H9 (cell line): ENCODE measurements around the gene HSP90AA1. TPM values are rescaled to one million over a fixed set of nuclear protein-coding genes. Genes with fewer than 3 reads are reported as not detected.

Experiments
- DNase-seq: peaks from one replicate; pipeline ENCODE4 v3.0.0-alpha.2; 2017
- H2AFZ ChIP-seq: one replicate; pipeline ENCODE4 v1.6.1; 2013; ENCODE audit warnings: mild to moderate bottlenecking, low read length, control low read depth, moderate library complexity
- H2AK5ac ChIP-seq: 2 replicates; pipeline ENCODE4 v1.6.1; 2013; ENCODE audit warnings: low read length, control low read depth, mixed read lengths; ENCODE audit not compliant: insufficient read length
- H2BK120ac ChIP-seq: one replicate; pipeline ENCODE4 v1.6.1; 2013; ENCODE audit warnings: low read depth, mild to moderate bottlenecking, low read length, control low read depth, inconsistent platforms; ENCODE audit not compliant: poor library complexity, severe bottlenecking
- H2BK12ac ChIP-seq: 2 replicates; pipeline ENCODE4 v1.6.1; 2013; ENCODE audit warnings: low read length, control low read depth, mixed read lengths, low read depth; ENCODE audit not compliant: insufficient read length
- H2BK15ac ChIP-seq: 2 replicates; pipeline ENCODE4 v1.6.1; 2013; ENCODE audit warnings: low read depth, low read length, control low read depth
- H2BK20ac ChIP-seq: one replicate; pipeline ENCODE4 v1.6.1; 2013; ENCODE audit warnings: low read depth, mild to moderate bottlenecking, low read length, control low read depth, inconsistent platforms; ENCODE audit not compliant: poor library complexity, severe bottlenecking
- H2BK5ac ChIP-seq: 2 replicates; pipeline ENCODE4 v1.6.1; 2013; ENCODE audit warnings: low read length, control low read depth, mixed read lengths; ENCODE audit not compliant: insufficient read length
- H3K14ac ChIP-seq: 2 replicates; pipeline ENCODE4 v1.6.1; 2013; ENCODE audit warnings: low read length, control low read depth; ENCODE audit not compliant: insufficient read depth
- H3K18ac ChIP-seq: 2 replicates; pipeline ENCODE4 v1.6.1; 2013; ENCODE audit warnings: low read depth, mild to moderate bottlenecking, mixed read lengths, low read length, control low read depth; ENCODE audit not compliant: insufficient read length
- H3K23ac ChIP-seq: 2 replicates; pipeline ENCODE4 v1.6.1; 2013; ENCODE audit warnings: low read length, control low read depth, mixed read lengths, low read depth; ENCODE audit not compliant: insufficient read length
- H3K23me2 ChIP-seq: 2 replicates; pipeline ENCODE4 v1.6.1; 2013; ENCODE audit warnings: low read depth, mild to moderate bottlenecking, mixed read lengths, low read length, control low read depth; ENCODE audit not compliant: insufficient read length, poor library complexity, severe bottlenecking
- H3K27ac ChIP-seq: 2 replicates; pipeline ENCODE4 v1.5.1; 2013; ENCODE audit warnings: low read length, control low read depth, mixed read lengths, low read depth; ENCODE audit not compliant: insufficient read length
- H3K27me3 ChIP-seq: 2 replicates; pipeline ENCODE4 v1.6.1; 2013; ENCODE audit warnings: low read length, control low read depth, inconsistent platforms; ENCODE audit not compliant: insufficient read depth
- H3K4ac ChIP-seq: 2 replicates; pipeline ENCODE4 v1.6.1; 2013; ENCODE audit warnings: low read depth, mild to moderate bottlenecking, control low read depth, inconsistent platforms, low read length, moderate library complexity
- H3K4me1 ChIP-seq: 2 replicates; pipeline ENCODE4 v1.6.1; 2013; ENCODE audit warnings: low read length, control low read depth, inconsistent platforms; ENCODE audit not compliant: insufficient read depth
- H3K4me2 ChIP-seq: 2 replicates; pipeline ENCODE4 v1.6.1; 2013; ENCODE audit warnings: low read length, control low read depth, mixed read lengths; ENCODE audit not compliant: insufficient read length, insufficient read depth
- H3K56ac ChIP-seq: 2 replicates; pipeline ENCODE4 v1.6.1; 2013; ENCODE audit warnings: low read depth, mild to moderate bottlenecking, mixed read lengths, low read length, control low read depth; ENCODE audit not compliant: insufficient read length
- H3K79me1 ChIP-seq: 2 replicates; pipeline ENCODE4 v1.6.1; 2013; ENCODE audit warnings: low read depth, mild to moderate bottlenecking, moderate library complexity, low read length, control low read depth, inconsistent platforms; ENCODE audit not compliant: insufficient read depth, poor library complexity, severe bottlenecking
- H3K79me2 ChIP-seq: 2 replicates; pipeline ENCODE4 v1.6.1; 2013; ENCODE audit warnings: low read length, control low read depth, inconsistent platforms; ENCODE audit not compliant: insufficient read depth
- H3K9ac ChIP-seq: 2 replicates; pipeline ENCODE4 v1.6.1; 2013; ENCODE audit warnings: low read length, control low read depth, mixed read lengths; ENCODE audit not compliant: insufficient read length; ENCODE audit errors: extremely low read depth
- H3K9me3 ChIP-seq: one replicate; pipeline ENCODE4 v1.6.1; 2013; ENCODE audit warnings: low read depth, low read length, inconsistent platforms; ENCODE audit not compliant: control insufficient read depth
- H3T11ph ChIP-seq: one replicate; pipeline ENCODE4 v1.6.1; 2013; ENCODE audit warnings: mild to moderate bottlenecking, low read length, control low read depth, inconsistent platforms
- H4K20me1 ChIP-seq: one replicate; pipeline ENCODE4 v1.6.1; 2013; ENCODE audit not compliant: control insufficient read depth, insufficient read length, insufficient read depth
- H4K5ac ChIP-seq: 2 replicates; pipeline ENCODE4 v1.6.1; 2013; ENCODE audit warnings: low read depth, mild to moderate bottlenecking, mixed read lengths, low read length, control low read depth; ENCODE audit not compliant: insufficient read length
- H4K8ac ChIP-seq: replicated peaks from 2 replicates; pipeline ENCODE4 v1.6.1; 2013; ENCODE audit warnings: low read length, control low read depth, mixed read lengths, low read depth; ENCODE audit not compliant: insufficient read length
- H4K91ac ChIP-seq: 2 replicates; pipeline ENCODE4 v1.6.1; 2013; ENCODE audit warnings: low read depth, mild to moderate bottlenecking, moderate library complexity, mixed read lengths, low read length, control low read depth; ENCODE audit not compliant: insufficient read length
- H3K27ac Mint-ChIP-seq, 3 experiments: 2 replicates in 2 of 3; 3 replicates in 1 of 3; pipeline ENCODE4 v1.8.0; 2020 to 2021; ENCODE audit warnings: mixed read lengths in 3 of 3, mild to moderate bottlenecking in 1 of 3, moderate library complexity in 1 of 3
- H3K27me3 Mint-ChIP-seq: 2 replicates; pipeline ENCODE4 v1.8.0; 2021; ENCODE audit warnings: low read depth, mild to moderate bottlenecking, moderate library complexity, mixed read lengths
- H3K36me3 Mint-ChIP-seq, 3 experiments: 2 replicates in 2 of 3; 3 replicates in 1 of 3; pipeline ENCODE4 v1.8.0; 2020 to 2021; ENCODE audit warnings: low read depth in 3 of 3, mixed read lengths in 3 of 3; ENCODE audit not compliant: insufficient read depth in 1 of 3
- H3K4me1 Mint-ChIP-seq, 2 experiments: 2 replicates each; pipeline ENCODE4 v1.8.0; 2020; ENCODE audit warnings: mixed read lengths in 2 of 2
- H3K4me3 Mint-ChIP-seq, 2 experiments: 2 replicates in 1 of 2; 3 replicates in 1 of 2; pipeline ENCODE4 v1.8.0; 2020 to 2021; ENCODE audit warnings: mild to moderate bottlenecking in 2 of 2, mixed read lengths in 2 of 2, moderate library complexity in 1 of 2
- H3K9me3 Mint-ChIP-seq, 2 experiments: 2 replicates in 1 of 2; 3 replicates in 1 of 2; pipeline ENCODE4 v1.8.0; 2020; ENCODE audit warnings: mild to moderate bottlenecking in 2 of 2, mixed read lengths in 2 of 2, moderate library complexity in 1 of 2
- CTCF ChIP-seq: fragments of 200-600 bp; sonication (generic); conservative IDR thresholded peaks from 3 replicates; pipeline ENCODE4 v1.8.0; 2021; ENCODE audit warnings: antibody characterized with exemption, mild to moderate bottlenecking
- WGBS: extraction: QIAGEN DNeasy Blood & Tissue Kit; methylation state at CpG from one replicate; pipeline ENCODE4 v1.1.7; 2013; ENCODE audit warnings: missing lambda C conversion rate, low lambda C conversion rate, mixed read lengths; ENCODE audit not compliant: insufficient read length; ENCODE audit errors: extremely low coverage; 5-methylcytosine and 5-hydroxymethylcytosine counted together
- total RNA-seq: library from RNA; stranded (reverse); gene quantifications from 2 replicates; pipeline ENCODE4 v1.2.1, GENCODE V29; 2021

HSP90AA1 gene
- total RNA-seq, 1 experiment from 2014 or later = 953 TPM

GRCh38 chr14:102080183-102081080, 6.4 kb downstream of the HSP90AA1 start:
- no peaks in the 10 kb centered on the region for H4K20me1 ChIP-seq
- no peak for DNase-seq
- no peak overlapping the region for H2AK5ac ChIP-seq
- no peaks in the 10 kb centered on the region for H3K27me3 Mint-ChIP-seq
- no peak overlapping the region for H4K8ac ChIP-seq
- no peak overlapping the region for H3K27ac ChIP-seq
- H3T11ph ChIP-seq = no peak overlapping the region
- H3K14ac ChIP-seq = no peak overlapping the region
- no peaks in the 10 kb centered on the region for H3K27me3 ChIP-seq
- no peak overlapping the region for H3K18ac ChIP-seq
- H3K9ac ChIP-seq = no peak overlapping the region
- H2BK12ac ChIP-seq = no peak overlapping the region
- no peak for TF ChIP-seq CTCF
- peaks cover 1% of the 10 kb centered on the region for H3K23me2 ChIP-seq
- peaks cover 62 to 80% (median 72%) of the 10 kb centered on the region in 3 experiments for H3K36me3 Mint-ChIP-seq
- H3K27ac Mint-ChIP-seq = peak overlapping the region in 1 of 3 experiments; percentile 48; a peak in 3 of 7 replicates
- no peak overlapping the region for H2BK120ac ChIP-seq
- no peaks in the 10 kb centered on the region for H3K79me1 ChIP-seq
- no peak overlapping the region for H4K91ac ChIP-seq
- H3K4me1 ChIP-seq = no peaks in the 10 kb centered on the region
- WGBS = no CpG with 5 or more reads among the region's 14 CpGs
- no peak overlapping the region for H3K4ac ChIP-seq
- no peak overlapping the region for H3K4me2 ChIP-seq
- peaks cover 26 to 27% of the 10 kb centered on the region in 2 experiments for H3K4me1 Mint-ChIP-seq
- no peak overlapping the region for H2BK5ac ChIP-seq
- H3K4me3 Mint-ChIP-seq = no peak overlapping the region; a peak in 1 of 5 replicates
- peaks cover 4% of the 10 kb centered on the region; the same call in 1 of the 2 replicates for H3K79me2 ChIP-seq
- no peak overlapping the region for H3K56ac ChIP-seq
- H3K23ac ChIP-seq = no peak overlapping the region
- H4K5ac ChIP-seq = no peak overlapping the region
- H2BK15ac ChIP-seq = no peak overlapping the region
- no peaks in the 10 kb centered on the region for H3K9me3 Mint-ChIP-seq
- H2BK20ac ChIP-seq = no peak overlapping the region
- H2AFZ ChIP-seq = no peak overlapping the region
- H3K9me3 ChIP-seq = no peaks in the 10 kb centered on the region
